Measurements from ENCODE around the gene PTMS.

GRCh38 chr12:6795088-6795487, 28.9 kb downstream of the PTMS start:
- TF ChIP-seq CTCF (IDR thresholded peaks at IDR 0.05; ENCODE audit: low read depth, low read length) (no peak), POLR2A (IDR thresholded peaks at IDR 0.05; ENCODE audit: extremely low read depth, insufficient read length) (no peak)

All from NB4 (cell line).